HepG2 (cell line): ENCODE measurements around the gene HIPK2. TPM values are rescaled to one million over a fixed set of nuclear protein-coding genes. Genes with fewer than 3 reads are reported as not detected.

Experiments
- ATAC-seq: fragments of 200-7000 bp; cut with Tn5 transposase; 3 replicates; pipeline ENCODE4 v1.9.1; 2020; ENCODE audit warnings: mild to moderate bottlenecking, moderate library complexity
- BruUV-seq: library from RNA; stranded (reverse); fragments of 400-500 nt; replicated peaks from 2 replicates; lab custom pipeline; 2021; lab: Mats Ljungman, UMichigan
- CTCF ChIA-PET: fragments of 300-600 bp; formaldehyde crosslinking; extraction: SDS; loops from one replicate; lab custom pipeline; 2021; ENCODE audit warnings: low total read pairs, inconsistent platforms, low intra/inter-chr PET ratio; lab: Yijun Ruan, JAX
- POLR2A ChIA-PET: fragments of 350-600 bp; sonication (Branson Sonifier 250); formaldehyde crosslinking; loops from one replicate; lab custom pipeline; 2020; ENCODE audit warnings: antibody characterized with exemption, inconsistent platforms; lab: Yijun Ruan, JAX
- DNase-seq: peaks from one replicate; pipeline ENCODE4 v3.0.0-alpha.2; 2015; ENCODE audit warnings: low spot score
- FAIRE-seq: peaks from 3 replicates; lab custom pipeline; 2011; peaks lifted over from hg19 to GRCh38; lab: Jason Lieb, UNC
- H2AFZ ChIP-seq: one replicate; pipeline ENCODE4 v1.6.1; 2011; ENCODE audit warnings: low read length, inconsistent platforms
- H3K27ac ChIP-seq: fragments of 300-600 bp; 3 replicates; pipeline ENCODE4 v1.8.0; 2011; ENCODE audit warnings: mixed run types, mild to moderate bottlenecking, mixed read lengths, low read length, inconsistent platforms; ENCODE audit not compliant: insufficient read depth; ENCODE audit errors: extremely low read length
- H3K27me3 ChIP-seq, 2 experiments: fragments of 200-600 bp in 1 of 2; 2 replicates in 1 of 2; 3 replicates in 1 of 2; pipeline versions ENCODE4 v1.6.0 to v1.8.0; 2011; ENCODE audit warnings: low read length in 2 of 2, mild to moderate bottlenecking in 2 of 2, moderate library complexity in 2 of 2, inconsistent platforms in 1 of 2; ENCODE audit not compliant: insufficient read depth in 2 of 2, control insufficient read depth in 1 of 2
- H3K36me3 ChIP-seq, 2 experiments: fragments of 200-600 bp in 1 of 2; replicated peaks in 1 of 2; 2 replicates in 1 of 2; 3 replicates in 1 of 2; pipeline versions ENCODE4 v1.5.1 to v1.8.0; 2011; ENCODE audit warnings: low read length in 2 of 2, inconsistent platforms in 1 of 2; ENCODE audit not compliant: insufficient read depth in 2 of 2, control insufficient read depth in 1 of 2
- H3K4me1 ChIP-seq: 2 replicates; pipeline ENCODE4 v1.5.1; 2012; ENCODE audit warnings: low read length, inconsistent platforms; ENCODE audit not compliant: insufficient read depth
- H3K4me2 ChIP-seq: 2 replicates; pipeline ENCODE4 v1.6.0; 2011; ENCODE audit warnings: low read depth, low read length, inconsistent platforms
- H3K4me3 ChIP-seq, 3 experiments: fragments of 200-600 bp in 1 of 3; sonication (generic), shearing (Covaris generic) in 1 of 3; replicated peaks in 1 of 3; 2 replicates each; pipeline ENCODE4 v1.5.1; 2011 to 2016; ENCODE audit warnings: low read length in 3 of 3, inconsistent platforms in 2 of 3, low read depth in 2 of 3, mild to moderate bottlenecking in 2 of 3, control low read depth in 1 of 3, mixed read lengths in 1 of 3; ENCODE audit not compliant: insufficient read depth in 1 of 3
- H3K79me2 ChIP-seq: one replicate; pipeline ENCODE4 v1.6.1; 2011; ENCODE audit warnings: low read length, inconsistent platforms; ENCODE audit not compliant: insufficient read depth
- H3K9ac ChIP-seq: 2 replicates; pipeline ENCODE4 v1.6.0; 2011; ENCODE audit warnings: mild to moderate bottlenecking, low read depth, low read length, inconsistent platforms; ENCODE audit not compliant: insufficient read depth
- H3K9me3 ChIP-seq: 2 replicates; pipeline ENCODE4 v1.5.1; 2012; ENCODE audit warnings: mild to moderate bottlenecking, low read length
- H4K20me1 ChIP-seq: 2 replicates; pipeline ENCODE4 v1.6.0; 2011; ENCODE audit warnings: inconsistent platforms, mild to moderate bottlenecking, low read length, moderate library complexity; ENCODE audit not compliant: insufficient read depth
- CREM ChIP-seq, 2 experiments: sonication (generic) in 1 of 2; formaldehyde crosslinking in 1 of 2; IDR thresholded peaks; 2 replicates each; pipeline versions ENCODE4 v1.4.0 to v1.6.1; 2016 to 2020; ENCODE audit warnings: antibody characterized with exemption in 1 of 2, mild to moderate bottlenecking in 1 of 2, missing genetic modification reagents in 1 of 2
- HOXD1 ChIP-seq: sonication (generic); formaldehyde crosslinking; IDR thresholded peaks from 2 replicates; pipeline ENCODE4 v1.5.0; 2020; ENCODE audit warnings: missing genetic modification reagents
- NR2C2 ChIP-seq: sonication (generic); formaldehyde crosslinking; IDR thresholded peaks from 2 replicates; pipeline ENCODE4 v1.4.0; 2020; ENCODE audit warnings: missing genetic modification reagents, mild to moderate bottlenecking, moderate library complexity, borderline replicate concordance
- SIX1 ChIP-seq: sonication (generic); formaldehyde crosslinking; IDR thresholded peaks from 2 replicates; pipeline ENCODE4 v1.4.0; 2020; ENCODE audit warnings: missing genetic modification reagents, borderline replicate concordance
- ZFP90 ChIP-seq: sonication (generic); formaldehyde crosslinking; IDR thresholded peaks from 2 replicates; pipeline ENCODE4 v1.8.0; 2022; ENCODE audit warnings: missing genetic modification reagents, mild to moderate bottlenecking, inconsistent platforms, borderline replicate concordance
- ZIK1 ChIP-seq: sonication (generic); formaldehyde crosslinking; IDR thresholded peaks from 2 replicates; pipeline ENCODE4 v1.5.0; 2020; ENCODE audit warnings: mild to moderate bottlenecking, low read depth, missing genetic modification reagents, borderline replicate concordance
- ZNF446 ChIP-seq: sonication (generic); formaldehyde crosslinking; IDR thresholded peaks from 2 replicates; pipeline ENCODE4 v1.5.0; 2020; ENCODE audit warnings: mild to moderate bottlenecking, missing genetic modification reagents
- ZNF660 ChIP-seq: sonication (generic); formaldehyde crosslinking; IDR thresholded peaks from 2 replicates; pipeline ENCODE4 v1.5.1; 2020; ENCODE audit warnings: mild to moderate bottlenecking, low read depth, missing genetic modification reagents, borderline replicate concordance
- ZNF749 ChIP-seq: sonication (generic); formaldehyde crosslinking; IDR thresholded peaks from 2 replicates; pipeline ENCODE4 v1.8.0; 2022; ENCODE audit warnings: mild to moderate bottlenecking, missing genetic modification reagents, moderate library complexity, borderline replicate concordance
- ZNF775 ChIP-seq: sonication (generic); formaldehyde crosslinking; IDR thresholded peaks from 2 replicates; pipeline ENCODE4 v1.4.0; 2020; ENCODE audit warnings: missing genetic modification reagents, mild to moderate bottlenecking, moderate library complexity, borderline replicate concordance
- ZSCAN22 ChIP-seq: sonication (generic); formaldehyde crosslinking; IDR thresholded peaks from 2 replicates; pipeline ENCODE4 v1.4.0; 2020; ENCODE audit warnings: mild to moderate bottlenecking, missing genetic modification reagents
- ZSCAN25 ChIP-seq: sonication (generic); formaldehyde crosslinking; IDR thresholded peaks from 2 replicates; pipeline ENCODE4 v1.8.0; 2022; ENCODE audit warnings: mild to moderate bottlenecking, missing genetic modification reagents
- WGBS: methylation state at CpG from one replicate; pipeline ENCODE4 v1.1.6; 2017; ENCODE audit warnings: low lambda C conversion rate; 5-methylcytosine and 5-hydroxymethylcytosine counted together
- in situ Hi-C: cut with HindIII; loops from 2 replicates; pipeline ENCODE4 v1.10.0; 2017; ENCODE audit warnings: low pct_unique_long_range_greater_than_20kb; ENCODE audit not compliant: extremely low pct_ligation_motif_present
- intact Hi-C: fragments of 100-400 bp; cut with micrococcal nuclease; formaldehyde crosslinking; loops from one replicate; pipeline ENCODE4 v1.10.0; 2022; ENCODE audit not compliant: unreplicated experiment
- polyA plus RNA-seq, 8 experiments: library from polyadenylated mRNA; depleted of rRNA in 3 of 8; stranded (reverse) in 7 of 8; unstranded in 1 of 8; fragments of >200 nt; fragmentation: Illumina TruSeq in 4 of 8; extraction: Trizol in 4 of 8; gene quantifications; 2 replicates each; pipeline versions ENCODE4 v1.2.1 to v1.2.3, GENCODE V29; 2011 to 2016; ENCODE audit warnings: low read depth in 4 of 8, missing spikeins in 1 of 8, mixed read lengths in 1 of 8; ENCODE audit not compliant: insufficient read depth in 1 of 8
- total RNA-seq, 5 experiments: library from RNA; depleted of rRNA; stranded (reverse); fragments of >200 nt; fragmentation: Illumina TruSeq; extraction: Trizol; gene quantifications; 2 replicates each; pipeline ENCODE4 v1.2.3, GENCODE V29; 2016; ENCODE audit warnings: low read depth in 1 of 5
- TF ChIP-seq, protein P1 (sequence below): IDR thresholded peaks from 2 replicates; pipeline ENCODE4 v1.6.1; 2012; ENCODE audit warnings: low read depth, low read length, improper control_type of control experiment
- TF ChIP-seq, protein P2 (sequence below): sonication (generic); formaldehyde crosslinking; IDR thresholded peaks from 2 replicates; pipeline ENCODE4 v1.9.0; 2021; ENCODE audit warnings: missing genetic modification reagents, borderline replicate concordance
- TF ChIP-seq, protein P3 (sequence below), 2 experiments: sonication (generic) in 1 of 2; formaldehyde crosslinking in 1 of 2; IDR thresholded peaks; 2 replicates each; pipeline versions ENCODE4 v1.5.1 to v1.6.1; 2011 to 2020; ENCODE audit warnings: borderline replicate concordance in 1 of 2, low read depth in 1 of 2, low read length in 1 of 2, mild to moderate bottlenecking in 1 of 2, missing genetic modification reagents in 1 of 2, moderate library complexity in 1 of 2

The HIPK2 gene
- total and polyA plus RNA-seq, 2 of the 13 experiments (the other 11 are each of a cell fraction or from before 2014, with no cell fraction given): 14.4 to 20.2 TPM

DNA sequence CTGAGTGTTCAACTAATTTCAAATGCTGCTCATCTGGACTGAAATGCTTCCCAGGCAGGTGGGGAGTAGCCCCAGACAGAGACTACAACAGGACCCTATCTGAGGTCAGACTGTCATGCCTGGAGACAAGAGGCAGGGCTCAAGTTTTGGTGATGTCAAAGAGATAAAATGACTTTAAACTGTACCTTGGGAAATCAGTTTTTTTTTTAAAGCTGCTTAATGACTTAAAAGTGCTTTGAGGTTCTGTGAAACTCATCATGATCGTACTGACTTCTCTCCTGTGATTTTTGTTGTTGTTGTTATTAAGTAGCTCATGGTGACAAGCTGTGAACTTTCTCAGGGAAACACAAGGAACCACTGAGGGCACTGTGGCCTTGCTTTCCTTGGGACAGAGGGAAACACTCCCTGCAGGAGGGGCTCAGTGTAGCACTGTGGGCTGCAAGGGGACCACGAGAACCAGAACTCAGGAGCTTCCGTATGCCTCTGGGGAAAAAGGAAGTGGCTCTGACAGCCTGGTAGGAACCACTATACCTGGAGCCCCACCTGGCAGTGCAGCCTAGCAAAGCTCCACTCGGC is 9.5 kb downstream of the HIPK2 start:
- H3K9me3 ChIP-seq: no peaks in the 10 kb centered on the region
- peaks cover 98% of the 10 kb centered on the region for H3K79me2 ChIP-seq
- H3K27me3 ChIP-seq: no peaks in the 10 kb centered on the region
- CTCF ChIA-PET: no interaction called here
- intact Hi-C loops (no loop called here), in situ Hi-C loops (no loop called here)
- no peak for DNase-seq
- H3K9ac ChIP-seq: no peak overlapping the region
- no TSS peak for BruUV-seq
- FAIRE-seq: no peak
- H3K4me1 ChIP-seq: peaks cover 58% of the 10 kb centered on the region
- H3K36me3 ChIP-seq: peaks cover 10 to 40% of the 10 kb centered on the region in 2 experiments
- no peak for ATAC-seq
- peaks cover 34% of the 10 kb centered on the region for H4K20me1 ChIP-seq
- H3K27ac ChIP-seq: no peak overlapping the region
- H3K4me2 ChIP-seq: no peak overlapping the region
- POLR2A ChIA-PET: no interaction called here
- no peak overlapping the region for H3K4me3 ChIP-seq
- WGBS: 97% methylated on average over 4 of the region's 4 CpGs
- no peak overlapping the region for H2AFZ ChIP-seq
- TF ChIP-seq ZSCAN22 (CRISPR knock-in tag): no peak
- TF ChIP-seq ZNF446 (CRISPR knock-in tag): no peak
- no peak for TF ChIP-seq NR2C2 (CRISPR knock-in tag)
- TF ChIP-seq ZFP90 (CRISPR knock-in tag): no peak
- TF ChIP-seq CREM (IDR thresholded peaks at IDR 0.05): no peak
- TF ChIP-seq CREM (CRISPR knock-in tag; IDR thresholded peaks at IDR 0.05): no peak
- no peak for TF ChIP-seq HOXD1 (CRISPR knock-in tag)
- TF ChIP-seq, protein P1, sequence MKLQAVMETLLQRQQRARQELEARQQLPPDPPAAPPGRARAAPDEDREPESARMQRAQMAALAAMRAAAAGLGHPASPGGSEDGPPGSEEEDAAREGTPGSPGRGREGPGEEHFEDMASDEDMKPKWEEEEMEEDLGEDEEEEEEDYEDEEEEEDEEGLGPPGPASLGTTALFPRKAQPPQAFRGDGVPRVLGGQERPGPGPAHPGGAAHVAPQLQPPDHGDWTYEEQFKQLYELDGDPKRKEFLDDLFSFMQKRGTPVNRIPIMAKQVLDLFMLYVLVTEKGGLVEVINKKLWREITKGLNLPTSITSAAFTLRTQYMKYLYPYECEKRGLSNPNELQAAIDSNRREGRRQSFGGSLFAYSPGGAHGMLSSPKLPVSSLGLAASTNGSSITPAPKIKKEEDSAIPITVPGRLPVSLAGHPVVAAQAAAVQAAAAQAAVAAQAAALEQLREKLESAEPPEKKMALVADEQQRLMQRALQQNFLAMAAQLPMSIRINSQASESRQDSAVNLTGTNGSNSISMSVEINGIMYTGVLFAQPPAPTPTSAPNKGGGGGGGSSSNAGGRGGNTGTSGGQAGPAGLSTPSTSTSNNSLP: no peak
- TF ChIP-seq, protein P2, sequence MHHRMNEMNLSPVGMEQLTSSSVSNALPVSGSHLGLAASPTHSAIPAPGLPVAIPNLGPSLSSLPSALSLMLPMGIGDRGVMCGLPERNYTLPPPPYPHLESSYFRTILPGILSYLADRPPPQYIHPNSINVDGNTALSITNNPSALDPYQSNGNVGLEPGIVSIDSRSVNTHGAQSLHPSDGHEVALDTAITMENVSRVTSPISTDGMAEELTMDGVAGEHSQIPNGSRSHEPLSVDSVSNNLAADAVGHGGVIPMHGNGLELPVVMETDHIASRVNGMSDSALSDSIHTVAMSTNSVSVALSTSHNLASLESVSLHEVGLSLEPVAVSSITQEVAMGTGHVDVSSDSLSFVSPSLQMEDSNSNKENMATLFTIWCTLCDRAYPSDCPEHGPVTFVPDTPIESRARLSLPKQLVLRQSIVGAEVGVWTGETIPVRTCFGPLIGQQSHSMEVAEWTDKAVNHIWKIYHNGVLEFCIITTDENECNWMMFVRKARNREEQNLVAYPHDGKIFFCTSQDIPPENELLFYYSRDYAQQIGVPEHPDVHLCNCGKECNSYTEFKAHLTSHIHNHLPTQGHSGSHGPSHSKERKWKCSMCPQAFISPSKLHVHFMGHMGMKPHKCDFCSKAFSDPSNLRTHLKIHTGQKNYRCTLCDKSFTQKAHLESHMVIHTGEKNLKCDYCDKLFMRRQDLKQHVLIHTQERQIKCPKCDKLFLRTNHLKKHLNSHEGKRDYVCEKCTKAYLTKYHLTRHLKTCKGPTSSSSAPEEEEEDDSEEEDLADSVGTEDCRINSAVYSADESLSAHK (CRISPR knock-in tag): no peak
- TF ChIP-seq ZNF660: no peak
- no peak for TF ChIP-seq SIX1 (CRISPR knock-in tag)
- TF ChIP-seq ZNF749 (CRISPR knock-in tag): no peak
- no peak for TF ChIP-seq ZSCAN25
- TF ChIP-seq, protein P3, sequence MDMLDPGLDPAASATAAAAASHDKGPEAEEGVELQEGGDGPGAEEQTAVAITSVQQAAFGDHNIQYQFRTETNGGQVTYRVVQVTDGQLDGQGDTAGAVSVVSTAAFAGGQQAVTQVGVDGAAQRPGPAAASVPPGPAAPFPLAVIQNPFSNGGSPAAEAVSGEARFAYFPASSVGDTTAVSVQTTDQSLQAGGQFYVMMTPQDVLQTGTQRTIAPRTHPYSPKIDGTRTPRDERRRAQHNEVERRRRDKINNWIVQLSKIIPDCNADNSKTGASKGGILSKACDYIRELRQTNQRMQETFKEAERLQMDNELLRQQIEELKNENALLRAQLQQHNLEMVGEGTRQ (IDR thresholded peaks at IDR 0.05; ENCODE audit: low read depth, low read length): no peak
- TF ChIP-seq, protein P3 (CRISPR knock-in tag; IDR thresholded peaks at IDR 0.05; ENCODE audit: borderline replicate concordance): no peak
- no peak for TF ChIP-seq ZNF775
- no peak for TF ChIP-seq ZIK1 (CRISPR knock-in tag)
